Measurements from ENCODE around the gene CAMKK2.

The CAMKK2 gene

DNA sequence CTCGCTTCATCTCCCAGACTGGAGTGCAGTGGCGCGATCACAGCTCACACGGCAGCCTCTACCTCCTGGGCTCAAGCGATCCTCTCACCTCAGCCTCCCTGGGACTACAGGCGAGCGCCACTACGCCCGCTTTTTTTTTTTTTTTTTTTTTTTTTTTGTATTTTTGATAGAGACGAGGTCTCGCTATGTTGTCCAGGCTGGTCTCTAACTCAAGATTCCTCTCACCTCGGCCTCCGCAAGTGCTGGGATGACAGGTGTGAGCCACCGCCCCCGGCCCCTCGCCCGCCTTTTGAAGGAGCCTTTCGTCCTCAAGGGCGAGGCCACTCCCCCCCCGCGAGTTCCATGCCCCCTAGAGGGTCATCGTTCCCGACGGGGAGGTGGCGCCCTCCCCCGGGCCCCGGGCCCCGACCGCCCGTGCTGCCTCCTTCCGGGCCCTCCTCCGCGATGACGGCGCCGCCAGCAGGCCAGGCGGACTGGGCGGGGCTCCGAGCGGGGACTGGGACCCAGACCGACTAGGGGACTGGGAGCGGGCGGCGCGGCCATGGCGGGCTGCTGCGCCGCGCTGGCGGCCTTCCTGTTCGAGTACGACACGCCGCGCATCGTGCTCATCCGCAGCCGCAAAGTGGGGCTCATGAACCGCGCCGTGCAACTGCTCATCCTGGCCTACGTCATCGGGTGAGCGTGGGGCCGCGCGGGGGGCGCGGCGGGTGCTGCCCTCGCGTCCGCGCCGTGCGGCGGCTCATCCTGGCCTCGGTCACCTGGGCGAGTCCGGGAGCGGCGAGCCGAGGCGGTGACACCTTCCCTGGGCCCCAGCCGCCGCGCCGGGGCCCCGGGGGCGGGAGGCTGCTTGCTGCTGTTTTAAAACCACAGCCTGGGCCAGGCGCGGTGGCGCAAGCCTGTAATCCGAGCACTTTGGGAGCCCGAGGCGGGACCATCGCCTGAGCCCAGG, 86.6 kb downstream of the CAMKK2 start, which contains the start of gene P2RX4 (continued):
- TF ChIP-seq ZNF2 (tag by site-specific recombination; IDR thresholded peaks at IDR 0.05) (0 out of 2 replicates have a peak, but pooled peaks have one; percentile 12), ZFHX2 (tag by site-specific recombination; conservative IDR thresholded peaks at IDR 0.05) (peak; percentile 65), ZNF10 (tag by site-specific recombination; IDR thresholded peaks at IDR 0.05) (0 out of 2 replicates have a peak, but pooled peaks have one; percentile 9), ZNF423 (tag by site-specific recombination; IDR thresholded peaks at IDR 0.05) (peak; percentile 95), ZNF37A (tag by site-specific recombination; IDR thresholded peaks at IDR 0.05) (no peak), SCRT2 (tag by site-specific recombination; IDR thresholded peaks at IDR 0.05) (0 out of 2 replicates have a peak, but pooled peaks have one; percentile 15), ZNF510 (tag by site-specific recombination; IDR thresholded peaks at IDR 0.05; ENCODE audit: insufficient replicate concordance) (no peak), ZNF658 (tag by site-specific recombination; IDR thresholded peaks at IDR 0.05) (no peak)
- TF ChIP-seq, protein P1, sequence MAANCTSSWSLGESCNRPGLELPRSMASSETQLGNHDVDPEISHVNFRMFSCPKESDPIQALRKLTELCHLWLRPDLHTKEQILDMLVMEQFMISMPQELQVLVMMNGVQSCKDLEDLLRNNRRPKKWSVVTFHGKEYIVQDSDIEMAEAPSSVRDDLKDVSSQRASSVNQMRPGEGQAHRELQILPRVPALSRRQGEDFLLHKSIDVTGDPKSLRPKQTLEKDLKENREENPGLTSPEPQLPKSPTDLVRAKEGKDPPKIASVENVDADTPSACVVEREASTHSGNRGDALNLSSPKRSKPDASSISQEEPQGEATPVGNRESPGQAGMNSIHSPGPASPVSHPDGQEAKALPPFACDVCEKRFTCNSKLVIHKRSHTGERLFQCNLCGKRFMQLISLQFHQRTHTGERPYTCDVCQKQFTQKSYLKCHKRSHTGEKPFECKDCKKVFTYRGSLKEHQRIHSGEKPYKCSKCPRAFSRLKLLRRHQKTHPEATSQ (tag by site-specific recombination; IDR thresholded peaks at IDR 0.05): peak; percentile 16; the same call in 1 of the 2 replicates

DNA sequence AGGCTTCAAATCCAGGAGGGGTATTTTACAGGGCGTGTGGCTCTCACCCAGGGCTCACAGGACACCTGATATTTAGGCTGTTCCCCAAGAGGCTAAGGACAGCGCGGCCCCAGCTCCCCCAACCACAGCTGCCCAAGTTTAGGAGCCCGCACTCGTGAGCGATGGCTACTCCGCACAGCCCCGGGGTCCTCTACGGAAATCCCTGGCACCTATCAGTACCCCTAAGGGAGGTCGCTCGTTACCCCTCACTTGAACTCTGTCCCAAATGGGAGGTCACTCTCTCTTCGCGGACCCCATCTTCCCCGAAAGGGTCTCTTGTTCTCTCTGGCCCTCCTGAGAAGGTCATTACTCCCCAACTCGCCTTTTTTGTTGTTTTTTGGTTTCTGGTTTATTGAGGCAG, 87.3 kb downstream of the CAMKK2 start:
- Histone ChIP-seq H3K4me3 (ENCODE audit: low read depth, low read length) (no peak overlapping the region), H3K4me1 (ENCODE audit: control insufficient read depth, insufficient read depth, low read length) (no peaks in the 10 kb centered on the region), H3K36me3 (ENCODE audit: control insufficient read depth in 2 of 2, insufficient read depth in 1 of 2, low read length in 2 of 2) (peaks cover 3 to 8% of the 10 kb centered on the region in 2 experiments; a peak in 2 of 3 replicates), H3K27ac (ENCODE audit: extremely low read depth, low read depth, low read length) (no peak overlapping the region), H3K9me3 (ENCODE audit: control insufficient read depth, insufficient read depth, low read depth, low read length) (no peaks in the 10 kb centered on the region)
- CTCF ChIA-PET: interaction anchor here (1.3 kb wide), 1 partner anchor 99 kb away, joined by 4 read pairs; no protein-coding TSS in a partner anchor
- POLR2A ChIA-PET: no interaction called here
- TF ChIP-seq ZNF19 (tag by site-specific recombination; IDR thresholded peaks at IDR 0.05; ENCODE audit: low read depth): no peak
- TF ChIP-seq ZNF518A (tag by site-specific recombination; conservative IDR thresholded peaks at IDR 0.05; ENCODE audit: low read depth): no peak
- TF ChIP-seq, protein P2, sequence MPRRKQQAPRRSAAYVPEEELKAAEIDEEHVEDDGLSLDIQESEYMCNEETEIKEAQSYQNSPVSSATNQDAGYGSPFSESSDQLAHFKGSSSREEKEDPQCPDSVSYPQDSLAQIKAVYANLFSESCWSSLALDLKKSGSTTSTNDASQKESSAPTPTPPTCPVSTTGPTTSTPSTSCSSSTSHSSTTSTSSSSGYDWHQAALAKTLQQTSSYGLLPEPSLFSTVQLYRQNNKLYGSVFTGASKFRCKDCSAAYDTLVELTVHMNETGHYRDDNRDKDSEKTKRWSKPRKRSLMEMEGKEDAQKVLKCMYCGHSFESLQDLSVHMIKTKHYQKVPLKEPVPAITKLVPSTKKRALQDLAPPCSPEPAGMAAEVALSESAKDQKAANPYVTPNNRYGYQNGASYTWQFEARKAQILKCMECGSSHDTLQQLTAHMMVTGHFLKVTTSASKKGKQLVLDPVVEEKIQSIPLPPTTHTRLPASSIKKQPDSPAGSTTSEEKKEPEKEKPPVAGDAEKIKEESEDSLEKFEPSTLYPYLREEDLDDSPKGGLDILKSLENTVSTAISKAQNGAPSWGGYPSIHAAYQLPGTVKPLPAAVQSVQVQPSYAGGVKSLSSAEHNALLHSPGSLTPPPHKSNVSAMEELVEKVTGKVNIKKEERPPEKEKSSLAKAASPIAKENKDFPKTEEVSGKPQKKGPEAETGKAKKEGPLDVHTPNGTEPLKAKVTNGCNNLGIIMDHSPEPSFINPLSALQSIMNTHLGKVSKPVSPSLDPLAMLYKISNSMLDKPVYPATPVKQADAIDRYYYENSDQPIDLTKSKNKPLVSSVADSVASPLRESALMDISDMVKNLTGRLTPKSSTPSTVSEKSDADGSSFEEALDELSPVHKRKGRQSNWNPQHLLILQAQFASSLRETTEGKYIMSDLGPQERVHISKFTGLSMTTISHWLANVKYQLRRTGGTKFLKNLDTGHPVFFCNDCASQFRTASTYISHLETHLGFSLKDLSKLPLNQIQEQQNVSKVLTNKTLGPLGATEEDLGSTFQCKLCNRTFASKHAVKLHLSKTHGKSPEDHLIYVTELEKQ (tag by site-specific recombination; IDR thresholded peaks at IDR 0.05; ENCODE audit: borderline replicate concordance): no peak
- no peak for TF ChIP-seq SP7 (tag by site-specific recombination; IDR thresholded peaks at IDR 0.05)
- TF ChIP-seq ZFP41 (tag by site-specific recombination; IDR thresholded peaks at IDR 0.05; ENCODE audit: borderline replicate concordance): no peak
- no peak for TF ChIP-seq CTCF (tag by site-specific recombination; IDR thresholded peaks at IDR 0.05)
- no peak for TF ChIP-seq PRDM2 (tag by site-specific recombination; IDR thresholded peaks at IDR 0.05; ENCODE audit: borderline replicate concordance)
